ENCODE data around the gene GTF3C5.
"Not testable (repeated sequence)": the region's sequence is repeated elsewhere in the genome, so short reads cannot be mapped to it uniquely, and the experiment has no call there.

Gene GTF3C5

GRCh38 chr9:132996526-132996925 lies 34.3 kb upstream of the GTF3C5 start:
- no peak for DNase-seq

DNA sequence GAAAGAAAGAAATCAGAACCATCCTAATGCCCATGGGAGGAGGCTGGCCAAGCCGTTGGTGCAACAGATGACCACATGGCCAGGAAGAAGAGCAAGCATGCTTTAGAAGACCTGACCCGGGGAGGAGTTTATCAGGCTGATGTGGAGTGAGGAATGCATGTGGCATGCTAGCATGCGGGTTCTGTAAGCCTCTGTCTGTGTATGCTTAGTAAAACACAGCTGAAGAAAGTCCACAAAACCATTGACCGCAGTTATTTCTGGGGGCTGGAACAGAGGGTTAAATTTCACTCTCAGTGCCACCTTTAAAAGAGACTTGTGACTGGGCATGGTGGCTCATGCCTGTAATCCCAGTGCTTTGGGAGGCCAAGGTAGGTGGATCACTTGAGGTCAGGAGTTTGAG lies 33.2 kb upstream of the GTF3C5 start:
- DNase-seq = no peak

DNA sequence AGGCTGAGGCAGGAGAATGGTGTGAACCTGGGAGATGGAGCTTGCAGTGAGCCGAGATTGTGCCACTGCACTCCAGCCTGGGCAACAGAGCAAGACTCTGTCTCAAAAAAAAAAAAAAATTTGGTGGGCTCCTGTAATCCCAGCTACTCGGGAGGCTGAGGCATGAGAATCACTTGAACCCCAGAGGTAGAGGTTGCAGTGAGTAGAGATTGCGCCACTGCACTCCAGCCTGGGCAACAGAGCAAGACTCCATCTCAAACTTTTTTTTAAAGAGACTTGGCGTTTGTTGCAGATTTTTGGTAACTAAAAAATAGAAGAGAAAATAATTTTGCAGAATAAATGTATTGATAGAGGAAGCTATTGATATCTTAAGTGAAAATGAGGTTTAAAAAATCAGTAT lies 32.6 kb upstream of the GTF3C5 start:
- DNase-seq = not testable (repeated sequence)

DNA sequence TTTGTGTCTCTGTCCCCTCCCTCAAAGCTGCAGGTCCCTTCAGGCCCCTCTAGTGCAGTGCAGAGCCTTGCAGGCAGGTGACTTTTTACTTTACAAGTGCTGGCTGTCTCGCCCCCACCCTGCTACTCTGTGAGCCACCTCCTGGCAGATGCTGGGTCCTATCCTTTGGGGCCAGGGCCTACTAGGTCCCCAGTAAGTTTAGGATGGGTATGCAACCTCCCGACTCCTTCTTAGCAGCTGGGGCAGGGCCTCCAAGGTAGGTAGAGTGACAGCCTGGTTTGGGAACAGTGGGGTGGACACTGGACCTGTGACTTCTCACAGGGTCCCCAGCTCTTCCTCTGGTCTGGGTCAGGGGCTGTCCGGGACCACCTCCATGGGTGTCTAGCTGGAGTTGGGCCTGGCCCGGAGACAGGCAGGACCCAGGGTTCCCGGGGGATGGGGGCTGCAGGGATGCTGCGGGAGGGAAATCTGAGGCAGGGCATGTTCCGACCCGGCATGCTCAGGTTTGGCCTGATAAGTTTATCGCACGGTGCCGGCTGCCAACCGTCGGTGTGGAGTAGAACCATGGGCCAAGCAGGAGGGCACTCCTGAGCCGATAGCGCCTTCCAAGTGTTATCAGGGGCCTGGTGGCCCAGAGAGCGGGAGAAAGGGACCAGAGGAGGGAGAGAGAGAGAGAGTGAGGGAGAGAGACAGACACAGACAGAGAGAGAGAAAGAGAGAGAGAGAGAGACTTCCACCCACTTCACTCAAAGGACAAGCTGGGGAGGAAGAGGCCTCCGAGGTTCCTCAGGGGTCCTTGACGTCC lies 31.8 kb upstream of the GTF3C5 start:
- no peak for DNase-seq

- DNase-seq = no peak
These were observed 28.4 kb upstream of the GTF3C5 start for GRCh38 chr9:133002147-133003070.

DNA sequence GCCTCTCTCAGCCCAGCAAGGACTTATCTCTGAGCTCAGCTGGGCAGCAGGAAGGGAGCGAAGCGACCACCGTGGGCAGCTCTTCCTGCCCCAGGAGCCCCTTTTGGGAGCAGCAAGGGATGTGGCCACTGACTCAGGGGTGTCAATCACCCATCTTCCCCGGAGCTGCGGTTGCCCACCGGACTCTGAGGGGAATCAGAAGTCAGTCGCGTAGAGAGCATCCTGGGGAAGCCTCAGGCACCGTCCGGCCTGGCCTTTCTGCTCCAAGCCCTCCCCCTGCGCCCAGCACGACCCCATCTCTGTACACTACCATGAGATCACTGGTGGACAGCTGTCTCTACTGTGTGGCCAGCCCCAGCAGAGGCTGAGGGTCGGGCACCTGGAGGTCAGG lies 27.7 kb upstream of the GTF3C5 start:
- no peak for DNase-seq

- no peak for DNase-seq
These were observed 27.1 kb upstream of the GTF3C5 start for GRCh38 chr9:133003671-133004090.

GRCh38 chr9:133004091-133004998 lies 26.5 kb upstream of the GTF3C5 start:
- DNase-seq = no peak

- no peak for DNase-seq
These were observed 25.6 kb upstream of the GTF3C5 start for GRCh38 chr9:133004999-133005760.

DNA sequence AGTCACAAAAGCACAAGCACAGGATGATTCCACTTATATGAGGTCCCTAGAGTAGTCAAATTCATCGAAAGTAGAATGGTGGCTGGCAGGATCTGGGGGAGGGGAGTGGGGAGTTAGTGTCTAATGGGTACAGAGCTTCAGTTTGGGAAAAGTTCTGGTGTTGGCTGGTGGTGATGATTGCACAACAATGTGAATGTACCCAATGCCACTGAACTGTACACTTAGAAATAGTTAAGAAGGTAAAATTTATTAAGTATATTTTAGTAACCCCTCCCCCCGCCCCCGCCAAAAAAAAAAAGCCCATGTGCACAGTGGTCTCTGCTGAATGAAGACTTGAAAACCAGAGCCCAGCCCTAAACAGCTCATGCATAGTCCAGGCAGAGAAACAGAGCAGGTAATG lies 24.8 kb upstream of the GTF3C5 start:
- DNase-seq = no peak

DNA sequence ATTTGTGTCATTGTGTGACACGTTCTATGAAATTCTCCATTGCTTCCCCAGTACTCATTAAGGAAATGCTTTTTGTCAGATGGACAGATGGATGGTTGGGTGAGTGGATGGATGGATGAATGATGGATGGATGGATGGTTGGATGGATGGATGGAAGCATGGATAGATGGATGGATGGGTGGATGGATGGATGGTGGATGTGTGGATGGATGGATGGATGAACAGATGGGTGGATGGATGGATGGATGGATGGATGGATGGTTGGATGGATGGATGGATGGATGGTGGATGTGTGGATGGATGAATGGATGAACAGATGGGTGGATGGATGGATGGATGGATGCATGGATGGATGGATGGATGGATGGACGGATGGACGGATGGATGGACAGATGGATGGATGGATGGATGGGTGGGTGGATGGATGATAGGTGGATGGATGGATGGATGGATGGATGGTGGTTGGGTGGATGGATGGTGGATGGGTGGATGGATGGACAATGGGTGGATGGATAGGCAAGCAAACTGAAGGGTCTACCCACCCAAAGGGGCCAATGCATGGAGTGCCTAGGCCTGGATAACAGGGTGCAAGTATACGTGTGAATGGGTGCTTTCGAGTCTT lies 24.0 kb upstream of the GTF3C5 start:
- DNase-seq = no peak

GRCh38 chr9:133008406-133008805 lies 22.4 kb upstream of the GTF3C5 start:
- no peak for DNase-seq

GRCh38 chr9:133008824-133009223 lies 22.0 kb upstream of the GTF3C5 start:
- DNase-seq = no peak

GRCh38 chr9:133009906-133010582 lies 20.8 kb upstream of the GTF3C5 start:
- no peak for DNase-seq

GRCh38 chr9:133014696-133015095 lies 16.1 kb upstream of the GTF3C5 start:
- no peak for DNase-seq

DNA sequence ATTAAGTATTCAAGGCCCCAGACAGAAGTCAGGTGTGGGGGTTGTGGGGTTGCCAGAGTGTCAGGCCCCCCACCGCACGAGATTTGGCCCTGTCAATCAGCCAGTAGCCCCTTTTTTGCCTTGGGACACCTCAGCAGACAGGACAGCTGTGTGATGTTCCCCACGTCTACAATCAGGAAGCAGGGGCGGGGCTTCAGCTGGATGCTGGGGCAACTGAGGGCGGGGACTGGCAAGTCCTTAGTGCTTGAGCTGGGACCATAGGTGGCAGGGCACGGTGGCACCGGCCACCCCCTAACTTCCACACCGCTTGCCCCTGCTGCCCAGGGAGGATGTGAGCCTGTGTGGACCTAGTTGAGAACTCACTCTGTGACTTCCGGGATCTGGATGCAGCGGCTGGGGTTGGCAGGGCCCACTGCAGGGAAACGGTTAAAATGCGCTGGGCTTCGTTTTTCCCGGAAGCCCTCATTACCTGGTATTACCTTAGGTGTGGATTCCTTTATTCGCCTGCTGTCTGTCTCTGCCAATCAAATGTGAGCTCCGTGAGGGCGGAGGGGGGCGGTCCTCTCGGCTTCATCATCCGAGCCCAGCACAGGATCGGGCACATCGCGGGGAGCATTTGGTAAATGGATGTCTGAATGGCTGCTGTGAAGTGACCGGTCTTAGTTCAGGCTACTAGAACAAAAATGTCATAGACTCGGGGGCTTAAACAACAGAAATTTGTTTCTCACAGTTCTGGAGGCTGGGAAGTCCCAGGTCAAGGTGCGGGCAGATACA lies 7.5 kb upstream of the GTF3C5 start:
- no peak for DNase-seq

- no peak for DNase-seq
These were observed 4.4 kb upstream of the GTF3C5 start for GRCh38 chr9:133026426-133026825.

DNA sequence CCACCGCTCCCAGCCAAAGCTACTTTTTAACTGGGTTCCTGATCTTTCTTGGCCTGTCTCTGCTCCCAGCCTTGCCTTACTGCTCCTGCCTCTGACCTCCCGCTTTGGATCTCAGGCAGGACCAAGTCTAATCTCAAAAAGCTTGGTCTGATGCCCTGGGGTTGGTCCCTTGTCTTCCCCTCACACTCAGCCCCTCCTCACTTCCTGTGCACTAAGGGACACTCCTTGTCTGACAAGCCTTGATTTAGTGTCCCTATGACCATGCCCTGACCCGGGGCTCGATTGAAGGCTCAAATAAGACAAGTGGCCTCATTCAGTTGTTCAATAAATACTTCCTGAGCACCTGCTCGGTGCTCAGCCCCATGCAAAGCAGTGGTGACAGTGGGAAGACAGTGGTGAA lies 3.7 kb upstream of the GTF3C5 start:
- DNase-seq = no peak

DNA sequence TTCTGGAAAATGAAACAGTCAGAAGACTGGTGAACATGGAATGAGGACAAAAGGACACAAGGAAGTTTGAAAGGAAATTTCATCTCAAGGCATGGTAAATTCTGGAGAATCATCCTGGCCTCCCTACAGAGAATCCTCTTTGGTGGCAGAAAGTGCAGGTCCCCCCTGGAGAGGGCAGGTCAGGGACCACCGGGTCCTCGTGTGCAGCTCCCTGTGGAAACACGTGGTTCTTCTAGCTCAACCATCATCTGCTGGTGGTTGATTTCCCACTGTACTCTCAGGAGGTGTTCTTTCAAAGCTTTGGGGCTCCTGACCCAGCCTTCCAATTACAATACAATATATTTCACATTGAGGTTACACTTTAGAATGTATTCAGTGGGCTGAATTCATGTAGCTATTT lies 2.6 kb upstream of the GTF3C5 start:
- DNase-seq = no peak

- no peak for DNase-seq
These were observed 842 bp upstream of the GTF3C5 start for GRCh38 chr9:133029994-133030316.

DNA sequence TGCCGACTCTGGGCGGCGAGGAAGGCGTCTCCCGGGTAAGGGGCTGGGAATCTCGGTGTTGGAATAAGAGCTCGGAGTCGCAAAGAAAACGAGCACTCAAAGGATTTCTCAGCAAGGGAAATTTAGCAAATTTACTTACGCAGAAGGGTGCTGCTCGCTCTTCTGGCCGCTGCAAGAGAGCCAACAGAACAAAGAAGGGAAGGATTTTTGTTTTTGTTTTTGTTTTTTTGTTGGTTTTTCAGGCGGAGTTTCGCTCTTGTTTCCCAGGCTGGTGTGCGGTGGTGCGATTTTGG lies 279 bp downstream of the GTF3C5 start:
- DNase-seq = no peak
